Ramos (cell line): Measurements from ENCODE around the gene PTPRB.

Experiments
- in situ Hi-C: fragments of 300-500 bp; cut with MboI; formaldehyde crosslinking; loops from one replicate; pipeline ENCODE4 v1.14.3; 2022; ENCODE audit warnings: low sequenced_read_pairs; ENCODE audit not compliant: unreplicated experiment

Gene PTPRB

GRCh38 chr12:70645494-70646317, 8.5 kb upstream of the PTPRB start:
- in situ Hi-C loops, result no loop called here

GRCh38 chr12:70644861-70645260, 7.6 kb upstream of the PTPRB start:
- in situ Hi-C loops, result no loop called here

- in situ Hi-C loops, result no loop called here
These were observed 6.7 kb upstream of the PTPRB start for GRCh38 chr12:70643939-70644338.

DNA sequence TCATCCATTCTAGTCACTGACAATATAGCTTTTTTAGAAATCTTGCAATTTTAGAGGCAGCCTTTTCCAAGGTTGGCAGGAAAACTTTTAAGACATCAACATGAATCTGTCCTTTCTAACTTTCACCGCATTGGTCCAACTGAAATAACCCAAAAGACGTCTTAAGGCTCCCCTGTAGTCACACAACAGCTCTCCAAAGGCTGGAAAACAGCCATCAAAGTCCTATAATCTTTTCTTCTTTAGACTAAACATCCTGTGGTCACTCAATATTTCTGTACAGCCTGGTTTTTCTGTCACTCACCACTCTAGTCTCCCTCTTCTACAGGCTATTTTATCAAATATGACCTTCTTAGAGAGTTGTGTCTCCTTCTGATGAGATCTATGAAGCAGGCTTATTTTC, 4.5 kb upstream of the PTPRB start:
- in situ Hi-C loops, result no loop called here

DNA sequence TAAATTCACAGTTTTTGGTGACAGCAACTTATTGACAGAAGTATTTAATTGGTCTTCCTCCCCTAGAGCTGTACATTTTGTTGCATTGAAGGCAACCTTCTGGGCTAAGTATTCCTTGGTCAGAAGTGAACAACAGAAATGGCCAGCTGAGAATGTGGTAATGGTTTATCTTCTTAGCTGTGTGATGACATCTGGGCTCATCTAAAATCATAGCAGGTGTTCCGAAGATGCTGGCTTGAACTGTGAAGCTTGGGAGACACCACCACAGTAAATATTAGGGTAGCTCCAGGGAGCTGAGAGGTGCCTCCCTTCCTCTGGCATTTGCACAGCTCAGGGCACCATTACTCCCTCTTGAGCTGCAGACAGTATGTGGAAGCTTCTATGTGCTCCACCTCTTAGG, 3.7 kb upstream of the PTPRB start:
- in situ Hi-C loops, result no loop called here

GRCh38 chr12:70639535-70639934, 2.3 kb upstream of the PTPRB start:
- in situ Hi-C loops, result no loop called here

DNA sequence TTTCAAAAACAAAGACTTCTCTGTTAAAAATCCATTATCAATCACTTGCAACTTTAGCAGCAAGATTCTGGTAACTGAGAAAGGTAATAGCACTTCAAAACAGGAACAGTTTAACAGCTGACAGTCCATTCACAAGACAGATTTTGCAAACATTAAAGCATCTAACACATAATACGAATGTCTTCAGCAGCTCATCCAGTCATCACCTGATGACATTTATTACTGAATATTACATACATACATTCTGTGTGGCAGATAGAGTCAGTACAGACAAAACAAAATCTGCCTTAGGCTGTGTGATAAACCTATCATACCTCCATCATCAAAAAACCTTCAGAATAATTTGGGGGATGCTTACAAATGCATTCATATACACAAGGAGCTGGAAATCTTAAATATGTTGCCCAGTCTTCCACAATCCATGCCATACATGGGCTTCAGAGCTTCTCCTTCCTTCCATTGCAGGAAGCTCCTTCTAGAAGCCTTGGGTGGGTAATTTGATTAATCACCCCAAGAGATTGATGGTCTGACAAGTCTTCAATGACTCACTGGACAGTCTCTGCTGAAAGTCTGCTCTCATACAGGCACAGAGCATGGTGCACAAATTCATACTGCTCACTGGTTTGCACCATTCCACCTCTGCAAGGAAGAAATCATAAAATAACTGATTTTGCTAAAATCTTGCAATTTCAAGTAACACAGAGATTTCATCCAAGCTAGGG, 1.6 kb upstream of the PTPRB start:
- in situ Hi-C loops, result no loop called here

DNA sequence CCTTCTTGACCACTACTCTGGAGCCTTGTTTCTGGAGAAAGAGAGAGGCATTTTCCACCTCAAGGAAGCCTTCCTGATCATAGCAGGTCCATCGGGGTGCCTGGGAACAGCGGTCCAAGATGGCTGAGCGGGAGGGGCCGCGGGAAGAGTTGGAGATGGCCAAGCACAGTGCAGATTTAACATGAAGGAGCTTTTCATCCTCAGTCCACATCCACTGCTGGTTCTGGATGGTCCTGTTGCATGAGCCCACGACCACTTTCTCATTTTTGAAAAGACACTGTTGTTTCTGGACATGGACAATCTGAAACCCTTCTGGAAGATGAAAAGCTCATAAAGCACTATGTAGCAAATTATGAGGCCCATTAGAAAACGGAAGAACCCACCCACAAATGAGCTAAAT, 1.5 kb downstream of the PTPRB start:
- in situ Hi-C loops, result no loop called here

DNA sequence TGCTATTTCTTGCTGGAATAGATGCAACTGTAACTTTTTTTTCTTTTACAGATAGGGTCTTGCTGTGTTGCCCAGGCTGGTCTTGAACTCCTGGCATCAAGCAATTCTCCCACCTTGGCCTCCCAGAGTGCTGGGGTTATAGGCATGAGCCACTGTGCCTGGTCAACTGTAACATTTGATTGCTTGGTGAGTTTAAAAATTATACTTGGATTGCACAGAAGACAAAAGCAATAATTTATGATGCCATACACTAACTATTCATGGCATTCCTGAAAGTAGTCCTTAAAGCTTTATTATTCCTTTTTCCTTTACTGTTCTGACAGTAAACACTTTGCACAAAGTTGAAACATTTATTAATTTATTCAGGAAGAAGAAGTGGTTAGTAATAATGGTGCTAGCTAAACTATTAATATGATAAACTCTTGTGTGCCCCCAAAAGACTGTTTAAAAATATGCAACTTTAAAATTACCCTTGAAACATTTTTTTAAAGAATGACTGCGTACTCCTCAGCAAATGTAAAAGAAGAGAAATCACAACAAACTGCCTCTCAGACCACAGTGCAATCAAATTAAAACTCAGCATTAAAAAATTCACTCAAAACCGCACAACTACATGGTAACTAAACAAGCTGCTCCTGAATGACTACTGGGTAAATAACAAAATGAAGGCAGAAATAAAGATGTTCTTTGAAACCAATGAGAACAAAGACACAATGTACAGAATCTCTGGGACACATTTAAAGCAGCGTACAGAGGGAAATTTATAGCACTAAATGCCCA, 8.3 kb downstream of the PTPRB start:
- in situ Hi-C loops, result no loop called here

DNA sequence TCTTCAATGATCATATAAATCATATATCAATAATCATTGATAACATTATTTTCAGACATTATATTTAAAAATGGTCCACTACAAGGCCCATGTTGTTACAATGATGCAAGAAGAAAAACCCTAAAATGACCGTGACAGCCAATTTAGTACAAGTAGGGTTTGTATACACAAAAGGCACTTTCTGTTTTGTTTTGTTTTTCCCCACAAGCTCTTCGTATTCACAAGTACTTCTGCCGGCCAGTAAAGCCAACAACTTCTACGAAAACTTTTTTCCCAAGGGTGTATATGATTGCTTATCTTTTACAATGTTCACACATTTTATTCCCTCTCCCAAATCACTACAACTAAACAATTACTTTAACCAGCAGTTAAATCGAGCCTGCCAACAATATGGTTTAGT, 9.6 kb downstream of the PTPRB start:
- in situ Hi-C loops, result no loop called here

GRCh38 chr12:70626180-70626579, 11.0 kb downstream of the PTPRB start:
- in situ Hi-C loops, result no loop called here

DNA sequence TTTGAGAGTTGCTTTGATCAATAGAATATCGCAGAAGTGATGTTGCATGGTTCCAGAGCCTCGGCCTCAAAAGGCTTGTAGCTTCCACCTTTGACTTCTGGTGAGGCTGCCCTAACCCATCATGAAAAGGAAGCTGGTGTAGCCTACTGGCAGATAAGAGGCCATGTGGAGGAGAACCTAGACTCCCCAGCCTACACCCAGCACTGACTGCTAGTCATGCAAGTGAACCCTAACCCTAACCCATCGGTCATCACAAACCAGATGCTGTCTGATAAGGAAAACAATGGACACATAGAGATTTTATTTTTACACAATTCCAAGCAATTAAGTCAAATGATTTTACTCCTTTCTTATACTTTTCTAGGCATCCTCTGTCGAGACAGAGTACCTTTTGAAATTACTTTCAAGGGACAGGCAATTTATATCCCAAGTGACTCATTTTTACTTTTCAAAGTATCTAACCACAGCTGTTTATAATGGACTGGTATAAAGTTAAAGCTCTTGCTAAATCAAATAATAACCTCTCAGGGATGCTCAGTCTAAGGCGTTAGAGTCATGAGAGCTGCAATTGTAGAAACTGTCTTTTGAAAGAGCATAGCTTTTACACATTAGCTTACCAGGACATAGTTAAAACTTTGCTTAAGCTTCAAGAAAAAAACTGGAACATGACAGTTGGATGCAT, 17.6 kb downstream of the PTPRB start:
- in situ Hi-C loops, result no loop called here

- in situ Hi-C loops, result no loop called here
These were observed 18.9 kb downstream of the PTPRB start for GRCh38 chr12:70618371-70618770.

DNA sequence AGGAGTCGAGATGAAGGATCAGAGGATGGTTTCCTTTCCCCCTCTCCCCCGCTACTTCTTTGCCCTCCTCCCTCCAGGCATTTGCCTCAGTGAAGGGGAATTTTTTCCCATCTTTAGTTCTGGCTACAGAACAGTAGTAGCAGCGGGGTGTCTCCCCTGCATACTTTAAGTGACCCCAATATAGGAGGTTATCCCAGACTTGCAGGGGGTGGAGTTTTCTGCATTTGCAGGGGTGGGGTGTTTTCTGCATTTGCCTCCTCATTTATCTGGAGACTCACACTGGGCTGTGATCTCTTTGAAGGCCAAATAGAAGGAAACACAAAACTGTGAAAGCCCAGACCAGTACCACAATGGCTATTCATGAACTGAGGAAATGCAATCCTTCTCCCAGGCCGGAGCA, 19.8 kb downstream of the PTPRB start:
- in situ Hi-C loops, result no loop called here

DNA sequence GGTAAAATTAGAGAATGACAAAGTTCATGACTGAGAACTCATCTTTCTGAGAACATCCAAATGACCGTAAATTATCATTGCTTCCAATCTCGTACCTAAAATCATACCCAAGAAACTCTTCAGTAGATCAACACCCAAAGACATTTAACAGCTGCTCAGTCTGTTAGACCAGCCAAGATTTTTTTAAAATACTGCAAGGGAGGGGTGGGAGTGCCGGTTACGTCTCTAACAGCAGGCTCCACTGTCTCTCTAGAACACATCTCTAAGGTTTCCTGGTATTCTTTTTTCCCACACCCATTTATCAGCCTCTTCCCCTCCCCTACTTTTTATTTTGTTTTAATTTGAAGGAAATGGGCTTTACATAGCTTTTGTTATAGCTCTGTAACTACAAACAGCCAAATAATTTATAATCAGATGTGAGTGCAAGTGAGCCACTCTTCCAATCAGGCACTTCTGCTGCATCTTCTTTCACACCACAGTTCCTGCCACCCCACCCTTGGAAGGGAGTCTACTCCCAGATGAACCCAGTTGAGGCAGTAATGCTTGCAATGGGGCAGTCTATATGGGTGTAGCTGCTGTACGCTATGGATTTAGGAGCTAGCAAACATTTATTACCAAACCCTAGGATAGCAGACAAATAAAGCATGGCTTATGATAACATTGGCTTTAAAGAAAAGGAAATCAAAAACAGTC, 21.9 kb downstream of the PTPRB start:
- in situ Hi-C loops, result no loop called here

DNA sequence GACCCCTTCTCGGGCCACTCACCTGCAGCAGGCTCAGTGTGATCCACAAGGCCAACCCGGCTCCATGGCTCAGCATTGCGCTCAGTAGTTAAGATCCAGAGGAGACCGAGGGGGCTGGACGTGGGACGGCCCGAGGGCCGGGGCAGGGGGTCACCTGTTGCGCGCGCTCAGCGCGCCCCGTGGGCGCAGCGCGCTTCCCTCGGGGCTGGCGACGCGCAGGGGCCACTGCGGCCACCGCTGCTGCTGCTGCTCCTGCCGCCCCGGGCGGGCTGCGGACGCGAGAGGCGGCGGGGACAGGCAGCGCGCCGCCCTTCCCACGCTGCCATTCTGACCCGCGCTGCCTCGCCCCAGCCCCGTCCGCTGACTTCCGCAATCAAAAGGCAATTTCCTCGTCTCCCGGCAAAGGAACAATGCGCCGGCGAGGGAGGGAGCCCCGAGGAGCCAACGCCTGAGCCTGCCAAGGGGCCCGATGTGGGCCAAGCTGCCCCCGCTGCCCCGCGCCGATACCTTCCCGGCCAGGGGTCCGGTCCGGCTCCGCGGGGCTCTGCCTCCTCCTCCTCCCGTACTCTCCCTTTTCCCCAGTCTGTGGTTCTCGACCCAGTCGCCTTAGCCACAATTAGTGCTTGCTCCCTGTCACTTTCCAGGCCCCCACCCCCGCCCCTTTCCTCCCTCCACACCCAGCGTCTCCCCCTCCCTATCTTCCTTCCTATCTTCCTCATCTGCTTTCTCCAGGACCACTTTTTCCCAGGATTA, 27.3 kb downstream of the PTPRB start:
- in situ Hi-C loops, result no loop called here

GRCh38 chr12:70609203-70609602, 28.0 kb downstream of the PTPRB start:
- in situ Hi-C loops, result no loop called here

DNA sequence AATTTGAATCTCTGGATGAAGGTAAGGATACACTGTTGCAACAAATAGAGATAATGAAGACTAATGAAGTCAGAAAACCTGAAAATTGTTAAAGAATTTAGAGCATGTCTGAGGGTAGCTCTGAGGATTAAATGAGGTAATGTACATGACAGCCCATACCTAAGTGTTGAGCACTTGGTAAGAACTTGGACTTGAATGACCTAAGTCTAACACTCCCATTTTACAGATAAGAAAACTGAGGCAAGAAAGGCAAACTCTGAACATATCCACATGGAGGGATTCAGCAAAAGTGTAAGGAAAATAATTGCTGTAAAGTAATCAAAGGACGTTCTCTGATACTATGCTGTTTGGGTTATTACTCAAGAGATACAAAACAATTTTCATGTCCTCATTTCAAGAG, 29.0 kb downstream of the PTPRB start:
- in situ Hi-C loops, result no loop called here

GRCh38 chr12:70607107-70607506, 30.1 kb downstream of the PTPRB start:
- in situ Hi-C loops, result no loop called here
